ENCODE measurements around the gene PCGF1.

Gene PCGF1

GRCh38 chr2:74515271-74515980 is 7.9 kb upstream of the PCGF1 start:
- DNase-seq (ENCODE audit: low read depth in 2 of 2) = no peak

- DNase-seq (ENCODE audit: low read depth in 2 of 2) = no peak
These were observed 7.1 kb upstream of the PCGF1 start, which contains the start of gene TLX2 for GRCh38 chr2:74514368-74515270. TLX2 (plus strand) TSS chr2:74514450; CDS start chr2:74514807, 357 bp downstream.

- DNase-seq (ENCODE audit: low read depth in 2 of 2) = no peak
These were observed 6.3 kb upstream of the PCGF1 start for GRCh38 chr2:74513605-74514367.

- DNase-seq (ENCODE audit: low read depth in 2 of 2) = no peak
These were observed 5.5 kb upstream of the PCGF1 start for GRCh38 chr2:74512744-74513604.

GRCh38 chr2:74511104-74511989 is 3.9 kb upstream of the PCGF1 start:
- DNase-seq (ENCODE audit: low read depth in 2 of 2) = no peak

GRCh38 chr2:74510272-74510671 is 2.8 kb upstream of the PCGF1 start:
- no peak for DNase-seq (ENCODE audit: low read depth in 2 of 2)

GRCh38 chr2:74507926-74508520 is 528 bp upstream of the PCGF1 start:
- no peak for DNase-seq (ENCODE audit: low read depth in 2 of 2)

- no peak for DNase-seq (ENCODE audit: low read depth in 2 of 2)
These were observed 1.8 kb downstream of the PCGF1 start for GRCh38 chr2:74505448-74506246.

GRCh38 chr2:74504591-74504990 is 2.9 kb downstream of the PCGF1 start:
- no peak for DNase-seq (ENCODE audit: low read depth in 2 of 2)

- no peak for DNase-seq (ENCODE audit: low read depth in 2 of 2)
These were observed 3.7 kb downstream of the PCGF1 start for GRCh38 chr2:74503506-74504475.

- no peak for DNase-seq (ENCODE audit: low read depth in 2 of 2)
These were observed 4.6 kb downstream of the PCGF1 start for GRCh38 chr2:74502720-74503505.

- no peak for DNase-seq (ENCODE audit: low read depth in 2 of 2)
These were observed 5.3 kb downstream of the PCGF1 start for GRCh38 chr2:74502147-74502719.

- no peak for DNase-seq (ENCODE audit: low read depth in 2 of 2)
These were observed 6.0 kb downstream of the PCGF1 start for GRCh38 chr2:74501335-74502071.

GRCh38 chr2:74500578-74500946 is 6.9 kb downstream of the PCGF1 start:
- DNase-seq (ENCODE audit: low read depth in 2 of 2) = no peak

- no peak for DNase-seq (ENCODE audit: low read depth in 2 of 2)
These were observed 7.4 kb downstream of the PCGF1 start for GRCh38 chr2:74499940-74500577.

Data from stimulated activated CD8-positive, alpha-beta memory T cell treated with anti-CD3 and anti-CD28 coated beads, Interleukin-2, amount 100 ng/mL, for 48 hours (primary cell).